Amygdala (tissue), 56 donors: Measurements from ENCODE around the gene S100A16.
"Not testable (repeated sequence)": the region's sequence is repeated elsewhere in the genome, so short reads cannot be mapped to it uniquely, and the experiment has no call there.

Experiments used
- DNase-seq, 56 donors: peaks; one replicate each; lab custom pipeline; 2025; lab: John Stamatoyannopoulos, UW

The S100A16 gene, protein sequence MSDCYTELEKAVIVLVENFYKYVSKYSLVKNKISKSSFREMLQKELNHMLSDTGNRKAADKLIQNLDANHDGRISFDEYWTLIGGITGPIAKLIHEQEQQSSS

DNA sequence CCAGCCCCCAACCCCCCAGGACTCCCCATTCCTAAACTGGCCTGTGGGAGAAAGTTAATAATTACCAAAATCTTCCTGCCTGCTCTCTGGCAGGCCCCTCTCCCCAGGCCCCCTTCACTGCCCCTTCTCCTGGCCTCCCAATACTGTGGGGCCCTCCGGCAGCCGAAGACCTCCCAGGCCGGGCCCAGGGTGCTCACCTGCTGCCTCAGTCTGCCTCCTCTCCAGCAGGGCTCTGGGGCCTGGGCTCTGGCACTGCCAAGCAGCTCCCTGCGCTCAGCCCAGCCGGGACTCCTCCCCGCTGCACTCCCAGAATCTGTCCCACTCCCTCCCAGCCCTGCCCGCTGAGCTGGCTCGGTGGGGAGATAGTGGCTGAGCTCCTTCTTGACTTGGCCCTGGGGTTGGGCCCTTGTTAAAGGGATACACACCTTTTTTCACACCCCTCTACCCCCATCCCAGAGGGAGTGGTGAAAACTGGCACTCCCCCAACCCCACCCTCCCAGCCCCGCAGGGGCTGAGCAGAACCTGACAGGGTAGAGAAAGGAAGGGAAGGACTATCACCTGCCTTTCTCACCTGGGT, at the start of gene S100A16:
TSS of gene S100A16 (minus strand) at position 383 of the 577 bp plus-strand sequence. CDS start 4,986 bp downstream, outside the sequence.
- peak in 23 of 56 donors; percentile 11 to 67 (median 30) for DNase-seq

DNA sequence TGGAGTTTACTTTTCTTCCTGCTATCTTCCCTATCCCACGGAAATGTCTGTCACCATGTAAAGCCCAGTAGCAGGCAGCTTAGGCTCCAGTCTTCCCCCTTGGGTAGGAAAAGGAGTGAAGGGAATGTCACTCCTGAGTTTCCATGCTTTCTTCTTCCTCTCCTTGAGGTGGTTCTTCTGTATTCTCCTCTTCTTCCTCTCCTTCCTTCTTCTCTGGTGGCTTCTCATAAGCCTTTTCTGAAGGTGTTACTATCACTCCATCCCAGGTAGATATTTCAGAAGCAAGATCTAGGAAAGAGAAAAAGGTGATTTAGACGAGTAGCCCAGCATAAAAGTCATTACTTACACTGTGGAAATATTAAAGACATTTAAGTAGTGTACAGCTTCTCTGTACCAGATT, 49.3 kb upstream of the S100A16 start:
- no peak for DNase-seq

DNA sequence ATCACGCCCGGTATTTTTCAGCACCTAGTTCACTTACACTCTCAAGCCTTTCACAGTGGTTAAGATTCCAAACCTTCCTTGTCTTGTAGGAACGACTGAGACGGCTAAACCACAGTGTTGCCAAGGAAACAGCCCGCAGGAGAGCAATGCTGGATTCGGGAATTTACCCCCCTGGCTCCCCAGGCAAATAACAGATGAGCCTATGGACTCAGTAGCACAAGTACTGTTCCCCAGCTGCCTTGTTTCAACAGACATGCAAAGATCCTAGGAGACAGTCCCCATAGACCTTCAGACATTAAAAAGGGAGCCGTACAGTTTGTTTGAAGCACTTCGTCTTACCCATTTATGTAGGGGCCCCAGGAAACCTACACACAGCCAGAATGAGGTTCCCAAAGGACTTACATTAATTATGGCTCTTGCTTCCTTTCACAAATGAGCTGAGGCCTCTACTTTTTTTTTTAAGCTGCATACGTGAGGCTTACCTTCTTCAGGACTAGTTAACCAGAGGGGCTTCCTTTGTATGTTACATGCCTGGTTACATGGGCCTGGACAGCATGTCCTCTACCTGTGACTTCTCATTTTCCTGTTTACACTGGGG, 48.3 kb upstream of the S100A16 start:
- no peak for DNase-seq

DNA sequence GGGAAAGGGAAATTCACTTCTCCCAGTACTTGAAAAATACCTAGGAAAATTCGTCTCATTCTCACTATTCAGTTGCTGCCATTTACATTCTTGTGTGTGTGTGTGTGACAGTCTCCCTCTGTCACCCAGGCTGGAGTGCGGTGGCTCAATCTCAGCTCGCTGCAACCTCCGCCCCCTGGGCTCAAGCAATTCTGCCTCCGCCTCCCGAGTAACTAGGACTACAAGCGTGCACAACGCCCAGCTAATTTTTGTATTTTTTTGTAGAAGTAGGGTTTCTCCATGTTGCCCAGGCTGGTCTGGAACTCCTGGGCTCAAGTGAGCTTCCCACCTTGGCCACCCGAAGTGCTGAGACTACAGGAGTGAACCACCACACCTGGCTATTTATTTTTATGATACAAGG, 46.7 kb upstream of the S100A16 start:
- DNase-seq, result no peak

DNA sequence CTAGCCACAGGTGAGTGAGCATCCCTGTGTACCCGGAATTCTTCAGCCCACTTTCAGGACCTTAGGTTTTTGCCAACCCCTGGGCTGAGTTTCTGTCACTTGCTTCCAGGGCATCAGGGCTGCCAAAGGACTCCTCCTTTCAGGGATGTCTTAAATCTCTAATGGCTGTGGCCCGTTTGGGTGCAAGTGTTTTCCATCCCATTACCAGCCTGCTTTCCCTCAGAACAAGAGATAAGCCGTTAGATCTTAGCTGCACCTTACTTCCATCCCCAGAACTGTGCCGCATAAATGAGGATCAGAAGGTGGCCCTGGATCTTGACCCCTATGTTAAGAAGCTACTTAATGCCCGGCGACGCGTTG, 46.2 kb upstream of the S100A16 start:
- DNase-seq, result no peak

DNA sequence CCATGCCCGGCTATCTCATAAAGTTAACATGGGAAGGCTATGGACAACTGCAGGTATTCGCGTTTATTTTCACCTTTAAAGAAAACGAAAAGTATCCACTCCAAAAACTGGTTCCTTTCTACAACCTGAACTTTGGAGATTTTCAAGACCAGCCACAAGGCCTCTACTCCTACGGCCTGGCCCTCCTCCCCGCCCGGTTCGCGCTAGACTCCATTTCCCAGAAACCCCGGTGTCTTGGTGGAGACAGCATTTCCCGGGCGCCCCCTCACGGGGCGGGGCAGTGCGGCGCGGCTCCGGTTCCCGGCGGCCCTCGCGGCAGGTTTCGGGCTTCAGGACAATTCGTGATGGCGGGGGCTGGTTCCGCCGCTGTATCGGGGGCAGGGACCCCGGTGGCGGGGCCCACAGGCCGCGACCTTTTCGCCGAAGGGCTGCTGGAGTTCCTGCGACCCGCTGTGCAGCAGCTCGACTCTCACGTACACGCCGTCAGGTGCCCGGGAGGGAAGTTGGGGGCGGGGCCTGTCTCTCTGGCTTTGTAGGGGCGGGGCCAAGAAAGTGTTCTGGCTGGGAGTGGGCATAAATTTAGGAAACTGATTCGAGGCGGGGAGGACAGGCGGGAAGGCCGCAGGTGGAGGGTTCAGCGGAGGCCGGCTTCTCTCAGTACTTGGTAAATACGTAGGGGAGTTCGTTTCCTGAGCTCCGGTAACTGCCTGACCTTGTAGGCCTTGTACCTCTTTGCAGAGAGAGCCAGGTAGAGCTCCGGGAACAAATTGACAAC, 45.6 kb upstream of the S100A16 start, which contains the start of gene SNAPIN:
TSS of gene SNAPIN (plus strand) at position 304 of the 775 bp plus-strand sequence. CDS start at position 345, 41 bp downstream.
- DNase-seq, result peak; percentile 47 to 96 (median 85)

DNA sequence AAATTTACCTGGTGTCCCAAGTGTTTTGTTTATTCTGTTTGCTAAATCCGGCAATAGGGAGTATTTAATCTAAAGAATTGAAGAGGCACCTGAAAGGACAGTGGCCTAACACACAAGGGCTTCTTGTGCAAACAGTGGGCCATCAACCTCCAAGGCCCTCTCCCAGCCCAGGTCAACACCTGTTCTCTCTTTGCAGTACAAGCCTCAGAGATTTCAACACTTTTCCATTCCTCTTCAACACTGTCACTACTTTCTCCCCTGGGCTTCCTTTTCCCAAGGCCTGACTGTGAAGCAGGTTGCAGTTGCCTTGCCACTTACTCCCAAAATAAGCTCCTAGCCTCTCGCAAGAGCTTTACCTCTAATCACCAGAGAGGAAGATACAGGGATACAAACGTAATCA, 42.4 kb upstream of the S100A16 start:
- DNase-seq, result no peak

DNA sequence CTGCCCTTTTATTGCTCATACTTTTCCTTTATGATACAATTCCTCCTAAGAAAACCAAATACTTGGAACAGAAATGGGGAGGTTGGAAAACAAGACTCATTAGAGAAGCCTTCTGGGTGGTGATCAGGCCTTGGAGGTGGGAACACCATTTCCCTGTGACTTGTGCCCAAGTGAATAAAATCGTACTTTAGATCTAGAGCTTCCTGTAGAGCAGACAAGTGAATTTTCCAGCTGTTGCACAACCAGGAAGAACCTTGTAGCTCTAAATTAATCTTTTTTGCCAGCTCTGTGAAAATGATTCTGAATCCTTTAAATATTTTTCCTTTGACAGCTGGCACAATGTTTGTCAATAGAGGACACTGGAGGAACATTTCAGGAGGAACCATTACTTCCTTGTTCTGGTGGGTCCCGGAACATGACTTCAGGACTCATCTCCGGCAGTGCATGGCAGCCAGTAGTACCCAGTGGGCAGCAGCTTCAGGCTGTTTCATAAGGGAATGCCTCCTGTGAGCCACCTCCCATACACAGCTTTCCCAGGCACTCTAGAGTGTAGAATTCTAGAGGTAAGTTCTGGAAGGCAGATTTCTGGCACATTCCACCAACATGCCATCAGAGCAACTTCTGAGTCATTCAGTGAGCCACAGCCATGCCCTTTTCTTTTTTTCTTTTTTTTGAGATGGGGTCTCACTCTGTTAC, 40.0 kb upstream of the S100A16 start:
- DNase-seq, result no peak

DNA sequence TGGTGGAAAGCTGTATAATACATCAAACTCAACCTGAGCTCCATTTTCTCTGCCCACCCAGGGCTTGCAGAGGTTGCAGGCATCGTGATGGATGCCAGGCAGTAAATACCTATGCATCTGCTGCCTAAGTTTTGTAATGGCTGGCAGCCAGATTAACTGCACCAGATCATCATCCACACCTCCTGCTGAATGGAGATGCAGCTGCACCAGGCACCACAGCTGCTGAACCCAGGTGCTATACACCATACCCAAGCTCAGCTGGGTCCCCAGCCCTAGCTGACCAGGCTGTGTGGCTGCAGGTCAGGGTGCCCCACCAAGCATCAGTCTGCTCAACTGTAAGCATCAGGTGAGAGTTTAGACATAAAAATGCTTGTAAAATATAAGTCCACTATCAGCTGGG, 38.8 kb upstream of the S100A16 start:
- DNase-seq, result no peak

DNA sequence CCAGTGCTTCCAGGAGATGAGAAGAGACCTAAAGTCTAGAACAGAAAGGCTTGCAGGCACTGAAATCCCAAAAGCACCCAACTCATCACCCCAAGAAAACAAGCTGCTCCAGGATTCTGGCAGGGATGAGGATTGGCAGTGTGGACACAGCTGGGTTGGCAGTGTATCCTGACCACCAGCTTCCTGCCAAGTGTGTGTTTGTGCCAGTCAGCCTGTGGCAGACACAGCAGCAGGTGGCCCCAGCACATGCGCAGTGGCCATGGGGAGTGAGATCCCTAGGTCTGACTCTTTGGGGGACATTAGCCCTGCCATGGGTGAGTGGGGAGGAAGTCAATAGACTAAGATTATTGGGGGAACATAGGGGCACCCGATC, 36.9 kb upstream of the S100A16 start:
- peak in 53 of 56 donors; percentile 26 to 90 (median 66) for DNase-seq

DNA sequence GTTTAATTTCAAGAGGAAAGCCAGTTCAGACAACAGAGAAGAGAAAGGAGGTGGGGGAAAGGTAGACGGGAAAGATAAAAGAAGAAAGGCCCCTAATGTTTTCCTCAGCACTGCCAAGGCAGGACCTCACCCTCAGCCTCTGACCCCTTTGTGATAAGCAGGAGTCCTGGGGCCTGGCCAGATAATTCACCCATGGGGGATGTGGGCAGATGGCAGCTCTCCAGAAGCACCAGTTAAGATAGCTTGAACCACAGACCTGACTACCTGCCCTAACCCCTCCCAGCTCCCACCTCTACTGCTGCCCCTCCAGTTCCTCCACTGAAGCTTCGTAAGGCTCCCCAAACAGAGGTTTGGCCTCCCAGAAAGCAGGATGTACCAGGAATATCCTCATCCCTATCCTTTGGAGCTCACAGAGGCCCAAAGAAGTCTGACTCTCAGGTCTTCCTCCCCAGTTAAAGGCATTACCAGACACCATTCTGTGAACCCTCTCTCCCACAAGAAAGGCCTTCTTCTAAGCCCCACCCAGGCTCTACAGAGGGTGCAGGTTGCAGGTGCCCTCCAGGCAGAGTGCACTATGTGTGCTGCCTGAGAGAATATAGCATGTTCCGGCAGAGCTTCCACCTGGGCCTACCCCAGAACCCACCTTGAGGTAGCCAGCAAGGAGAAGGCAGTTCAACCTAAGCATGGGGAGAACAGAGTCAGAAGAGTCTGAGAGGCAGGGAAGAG, 36.4 kb upstream of the S100A16 start:
- peak in 1 of 56 donors; percentile 19 for DNase-seq

DNA sequence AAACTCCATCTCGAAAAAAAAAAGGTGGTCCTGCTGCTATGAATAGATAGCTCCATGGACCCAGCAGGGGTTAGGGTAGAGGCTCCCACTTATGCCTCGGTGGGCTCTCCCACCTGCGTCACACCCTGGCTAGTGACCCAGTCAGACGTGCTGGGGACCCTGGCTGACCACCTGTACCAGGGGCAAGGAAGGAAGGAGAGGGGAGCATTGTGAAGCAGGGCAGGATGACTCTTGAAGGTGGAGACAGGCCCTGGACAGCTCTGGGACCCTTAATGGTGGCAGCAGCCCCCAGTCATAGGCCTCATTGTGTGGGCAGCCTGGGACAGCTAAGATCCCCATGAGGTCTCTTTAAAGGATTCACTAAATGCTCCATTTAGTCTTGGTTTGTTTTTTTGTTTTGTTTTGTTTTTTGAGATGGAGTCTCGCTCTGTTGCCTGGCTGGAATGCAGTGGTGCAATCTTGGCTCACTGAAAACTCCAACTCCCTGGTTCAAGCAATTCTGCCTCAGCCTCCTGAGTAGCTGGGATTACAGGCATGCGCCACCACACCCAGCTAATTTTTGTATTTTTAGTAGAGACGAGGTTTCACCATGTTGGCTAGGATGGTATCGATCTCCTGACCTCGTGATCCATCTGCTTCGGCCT, 35.2 kb upstream of the S100A16 start:
- no peak for DNase-seq

DNA sequence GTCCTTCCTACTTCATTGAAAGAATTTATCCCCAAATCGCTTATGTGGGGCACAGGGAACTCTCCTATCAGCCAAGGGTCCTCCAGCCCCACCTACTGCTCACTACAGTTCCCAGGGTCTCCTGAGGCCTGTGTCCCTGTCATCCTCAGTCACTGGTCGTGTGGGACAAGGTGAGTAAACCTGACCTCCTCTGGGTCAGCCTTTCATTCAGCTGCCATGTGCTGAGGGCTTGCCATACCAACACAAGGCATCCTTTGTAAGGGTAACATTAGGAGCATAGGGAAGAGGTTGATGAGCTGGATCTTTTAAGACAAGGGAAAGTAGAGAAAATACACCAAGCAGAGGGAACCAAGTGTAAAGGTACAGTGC, 34.4 kb upstream of the S100A16 start:
- DNase-seq, result no peak

DNA sequence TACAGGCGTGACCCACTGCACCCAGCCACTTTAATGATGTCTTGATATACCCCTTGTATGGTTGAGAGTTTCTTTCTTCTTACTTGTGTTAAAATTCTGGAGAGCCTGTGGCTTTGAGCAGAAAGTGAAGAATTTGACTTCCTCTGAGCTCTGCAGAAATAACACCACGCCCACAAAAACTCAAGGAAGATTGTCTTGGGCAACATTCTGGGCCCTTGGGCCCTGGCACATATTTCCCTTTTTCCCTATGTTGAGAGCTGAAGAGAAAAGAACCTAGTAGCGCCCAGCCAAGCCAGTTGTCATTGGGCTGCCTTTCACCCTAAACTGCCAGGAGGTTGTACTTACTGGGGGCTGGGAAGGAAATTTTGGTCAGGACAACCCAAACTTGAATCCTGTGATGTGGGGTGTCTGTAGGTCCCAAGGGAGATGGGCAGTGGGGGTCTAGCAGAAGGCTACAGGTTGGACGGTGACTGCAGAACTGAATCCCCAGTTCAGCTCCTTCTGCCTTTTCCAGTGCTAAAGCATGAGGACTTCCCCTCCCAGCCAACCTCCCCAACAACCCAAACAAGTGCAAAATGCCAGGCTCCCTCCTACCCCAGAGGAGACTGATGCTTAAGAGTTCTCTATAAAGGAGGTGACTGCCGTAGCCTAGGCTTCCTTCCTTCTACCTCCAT, 33.9 kb upstream of the S100A16 start:
- DNase-seq, result peak in 2 of 56 donors; percentile 16 to 28

DNA sequence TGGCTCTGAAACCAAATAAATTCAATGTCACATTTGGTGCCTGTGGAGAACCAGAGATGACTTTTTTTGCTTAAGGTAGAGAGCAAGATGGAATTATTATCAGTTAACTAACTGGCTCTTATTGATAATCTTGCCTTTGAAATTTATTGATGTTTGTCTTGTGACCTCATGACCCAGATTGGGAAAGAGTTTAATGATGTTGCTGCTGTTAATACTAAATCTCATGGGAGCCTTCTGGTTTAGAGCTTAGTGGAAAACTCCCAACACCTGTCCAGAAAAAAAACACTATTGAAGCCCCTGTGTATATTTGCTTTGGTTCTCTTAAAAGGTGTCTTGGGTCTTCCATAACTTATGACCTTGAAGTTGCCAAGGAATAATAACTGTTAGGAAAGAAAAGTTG, 30.9 kb upstream of the S100A16 start:
- DNase-seq, result no peak

DNA sequence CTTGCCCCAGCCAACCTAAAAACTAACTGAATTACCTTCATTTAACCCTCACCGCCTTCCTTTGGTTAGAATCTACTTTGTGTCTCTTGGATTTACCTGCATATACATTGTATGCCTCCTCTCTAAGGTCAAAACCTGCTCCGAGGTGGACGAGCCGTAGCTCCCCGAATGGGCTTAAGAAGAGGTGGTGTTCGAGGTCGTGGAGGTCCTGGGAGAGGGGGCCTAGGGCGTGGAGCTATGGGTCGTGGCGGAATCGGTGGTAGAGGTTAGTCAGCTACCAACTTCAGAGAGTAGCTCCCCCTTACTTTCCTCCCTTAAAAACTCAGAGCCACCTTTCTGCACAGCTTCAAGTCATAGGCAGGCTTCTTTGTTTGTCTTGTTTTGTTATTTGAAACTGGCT, 30.2 kb upstream of the S100A16 start:
- no peak for DNase-seq

DNA sequence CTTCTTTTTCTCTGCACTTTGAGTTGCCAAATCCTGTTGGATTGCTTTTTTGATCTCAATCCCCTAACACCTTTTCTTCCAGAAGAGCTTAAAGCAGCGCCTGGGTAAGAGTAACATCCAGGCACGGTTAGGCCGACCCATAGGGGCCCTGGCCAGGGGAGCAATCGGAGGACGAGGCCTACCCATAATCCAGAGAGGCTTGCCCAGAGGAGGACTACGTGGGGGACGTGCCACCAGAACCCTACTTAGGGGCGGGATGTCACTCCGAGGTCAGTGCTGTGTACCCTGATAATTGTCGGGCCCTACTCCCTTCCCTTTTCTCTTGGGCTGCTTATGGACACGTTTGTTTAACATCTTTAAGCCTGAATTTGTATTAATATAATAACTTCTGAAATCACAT, 29.2 kb upstream of the S100A16 start:
- no peak for DNase-seq

DNA sequence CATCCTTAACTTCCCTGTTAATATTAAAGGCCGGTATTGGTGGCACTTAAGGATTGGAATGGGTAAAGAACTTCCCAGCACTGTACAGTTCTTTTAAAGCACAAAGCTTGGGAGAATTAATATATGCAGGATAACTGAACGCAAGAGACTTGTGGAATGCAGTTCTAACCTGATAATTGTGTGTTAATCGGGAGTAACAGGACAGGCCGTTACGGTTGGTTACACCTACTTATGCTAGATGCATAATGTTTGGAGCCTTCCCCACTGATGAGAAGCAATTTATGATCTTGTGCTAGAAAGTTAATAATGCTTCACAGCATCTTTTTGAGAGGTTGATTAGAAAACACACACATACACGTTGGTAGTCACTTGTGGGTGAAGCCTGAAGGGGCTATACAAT, 27.9 kb upstream of the S100A16 start:
- DNase-seq, result no peak

DNA sequence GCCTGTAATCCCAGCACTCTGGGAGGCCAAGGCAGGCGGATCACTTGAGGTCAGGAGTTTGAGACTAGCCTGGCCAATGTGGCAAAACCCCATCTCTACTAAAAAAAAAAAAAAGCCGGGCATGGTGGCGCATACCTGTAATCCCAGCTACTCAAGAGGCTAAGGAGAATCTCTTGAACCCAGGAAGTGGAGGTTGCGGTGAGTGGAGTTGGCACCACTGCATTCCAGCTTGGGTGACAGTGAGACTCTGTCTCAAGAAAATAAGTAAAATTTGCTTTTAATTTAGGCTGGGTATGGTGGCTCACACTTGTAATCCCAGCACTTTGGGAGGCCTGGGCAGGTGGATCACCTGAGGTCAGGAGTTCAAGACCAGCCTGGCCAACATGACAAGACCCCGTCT, 27.3 kb upstream of the S100A16 start:
- not testable (repeated sequence) for DNase-seq
